Measurements from ENCODE around the gene KLK11.
"Not testable (repeated sequence)": the region's sequence is repeated elsewhere in the genome, so short reads cannot be mapped to it uniquely, and the experiment has no call there.

KLK11 gene

DNA sequence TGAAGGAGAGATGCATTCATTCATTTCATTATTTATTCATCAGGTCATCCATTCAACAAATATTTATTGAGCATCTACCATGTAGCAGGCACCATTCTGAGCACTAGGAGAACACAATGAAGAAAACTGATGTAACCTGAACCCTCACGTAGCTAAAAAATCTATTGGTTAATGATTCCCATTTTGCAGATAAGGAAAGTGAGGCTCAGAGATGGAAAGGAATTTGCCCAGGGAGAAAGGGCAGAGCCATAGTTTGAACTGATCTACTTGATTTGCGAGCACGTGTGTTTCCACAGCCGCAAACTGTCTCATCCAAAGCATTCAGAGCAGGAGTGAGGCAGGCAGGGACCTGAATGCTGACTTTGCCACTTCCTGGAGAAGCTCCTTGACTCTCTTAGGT is 27.7 kb downstream of the KLK11 start:
- no peak for DNase-seq (ENCODE audit: low spot score)
- ChIA-PET POLR2A (ENCODE audit: low non-redundant PET) (interaction anchor here (0.5 kb wide), 1 partner anchor 8 kb away, joined by 3 read pairs; no protein-coding TSS in a partner anchor), CTCF (no interaction called here)
- H3K27ac ChIP-seq = no peak overlapping the region
- no peak for TF ChIP-seq CTCF (conservative IDR thresholded peaks at IDR 0.05; ENCODE audit: low read depth)

GRCh38 chr19:50998061-50998460 is 28.4 kb downstream of the KLK11 start:
- no peak for DNase-seq (ENCODE audit: low spot score)
- TF ChIP-seq CTCF (conservative IDR thresholded peaks at IDR 0.05; ENCODE audit: low read depth) = no peak
- no peak overlapping the region for H3K27ac ChIP-seq
- ChIA-PET POLR2A (ENCODE audit: low non-redundant PET) (interaction anchor here (0.5 kb wide), 1 partner anchor 7 kb away, joined by 3 read pairs; no protein-coding TSS in a partner anchor), CTCF (no interaction called here)

DNA sequence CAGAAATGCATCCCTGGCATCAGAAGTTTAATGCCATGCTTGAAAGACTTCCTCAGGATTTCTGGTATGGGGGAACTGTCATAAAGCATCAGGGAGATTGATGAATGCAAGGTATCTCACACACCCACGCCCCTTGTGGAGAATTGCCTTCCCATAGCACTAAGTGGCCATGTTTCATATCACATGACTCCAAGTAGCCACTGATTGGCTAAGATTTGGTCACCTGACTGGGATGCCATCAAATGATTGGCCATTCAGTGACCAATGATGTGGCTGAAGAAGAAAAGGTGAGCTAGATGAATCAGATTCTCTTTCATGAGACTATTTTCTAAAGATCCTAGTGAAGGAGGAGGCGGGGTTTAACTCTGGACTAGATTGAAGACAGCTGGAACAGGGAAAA is 32.3 kb downstream of the KLK11 start:
- ChIA-PET POLR2A (ENCODE audit: low non-redundant PET) (interaction anchor here (0.6 kb wide), 1 partner anchor 11 kb away, joined by 5 read pairs; no protein-coding TSS in a partner anchor), CTCF (interaction anchor here (1.2 kb wide), 1 partner anchor 43 kb away, joined by 3 read pairs; no protein-coding TSS in a partner anchor)
- DNase-seq (ENCODE audit: low spot score) = no peak
- no peak for TF ChIP-seq CTCF (conservative IDR thresholded peaks at IDR 0.05; ENCODE audit: low read depth)
- H3K27ac ChIP-seq = no peak overlapping the region

DNA sequence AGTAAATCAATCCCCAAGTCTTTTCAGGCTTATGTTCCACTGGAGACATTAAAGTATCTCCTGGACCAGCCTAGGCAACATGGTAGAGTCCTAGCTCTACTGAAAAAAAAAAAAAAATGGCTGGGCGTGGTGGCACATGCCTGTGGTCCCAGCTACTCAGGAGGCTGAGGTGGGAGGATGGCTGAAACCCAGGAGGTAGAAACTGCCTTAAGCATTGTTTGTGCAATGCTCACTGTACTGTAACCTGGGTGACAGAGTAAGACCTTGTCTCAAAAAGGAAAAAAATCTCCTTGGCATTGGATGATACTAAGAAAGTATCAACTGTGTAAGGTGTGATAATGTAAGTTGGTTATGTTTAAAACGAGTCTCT is 33.8 kb downstream of the KLK11 start:
- TF ChIP-seq CTCF (conservative IDR thresholded peaks at IDR 0.05; ENCODE audit: low read depth) = no peak
- CTCF ChIA-PET = no interaction called here
- no peak overlapping the region for H3K27ac ChIP-seq
- POLR2A ChIA-PET (ENCODE audit: low non-redundant PET) = no interaction called here
- no peak for DNase-seq (ENCODE audit: low spot score)

- POLR2A ChIA-PET (ENCODE audit: low non-redundant PET); CTCF ChIA-PET; DNase-seq (ENCODE audit: low spot score): not testable (repeated sequence)
Measured at GRCh38 chr19:50984416-50984815, 42.0 kb downstream of the KLK11 start.

GRCh38 chr19:50983625-50984292 is 42.7 kb downstream of the KLK11 start, which contains the start of gene KLK7:
TSS of gene KLK7 (minus strand) at chr19:50983917. CDS start at chr19:50982399, 1,518 bp downstream.
- no peak within 1 kb of the TSS for H3K27ac ChIP-seq
- DNase-seq (ENCODE audit: low spot score) = no peak
- CTCF ChIA-PET = interaction anchor here (0.5 to 0.9 kb wide), 2 partner anchors 26 to 260 kb away, joined by 3 read pairs; no protein-coding TSS in a partner anchor
- TF ChIP-seq CTCF (conservative IDR thresholded peaks at IDR 0.05; ENCODE audit: low read depth) = no peak
- POLR2A ChIA-PET (ENCODE audit: low non-redundant PET) = no interaction called here

More at GRCh38 chr19:50984416-50984815, 42.0 kb downstream of the KLK11 start:
- not testable (repeated sequence) for H3K27ac ChIP-seq

GRCh38 chr19:50982186-50982585 is 44.2 kb downstream of the KLK11 start:
- no peak for TF ChIP-seq CTCF (conservative IDR thresholded peaks at IDR 0.05; ENCODE audit: low read depth)
- no peak overlapping the region for H3K27ac ChIP-seq
- ChIA-PET CTCF (interaction anchor here (0.6 kb wide), 1 partner anchor 118 kb away, joined by 5 read pairs; no protein-coding TSS in a partner anchor), POLR2A (ENCODE audit: low non-redundant PET) (interaction anchor here (0.6 kb wide), 1 partner anchor 106 kb away, joined by 4 read pairs; no protein-coding TSS in a partner anchor)
- DNase-seq (ENCODE audit: low spot score) = no peak
